ENCODE measurements around the gene SOX8.

The SOX8 gene

GRCh38 chr16:973366-973765 lies 8.2 kb upstream of the SOX8 start:
- peaks cover 5% of the 10 kb centered on the region; the same call in 1 of the 2 replicates for H3K9me3 ChIP-seq (ENCODE audit: control insufficient read depth, insufficient read depth, low read depth, low read length)
- no peaks in the 10 kb centered on the region for H3K36me3 ChIP-seq (ENCODE audit: control insufficient read depth, insufficient read depth, low read length)
- H3K27ac ChIP-seq (ENCODE audit: low read depth, low read length) = no peak overlapping the region
- peaks cover 19% of the 10 kb centered on the region for H3K4me1 ChIP-seq (ENCODE audit: control insufficient read depth, insufficient read depth, low read length)
- no peak overlapping the region for H3K9ac ChIP-seq (ENCODE audit: low read length)
- H3K4me3 ChIP-seq (ENCODE audit: low read depth, low read length) = no peak overlapping the region
- H3K27me3 ChIP-seq (ENCODE audit: control insufficient read depth, insufficient read depth, low read length) = peaks cover 17% of the 10 kb centered on the region

- H3K27ac ChIP-seq (ENCODE audit: low read depth, low read length) = no peak overlapping the region
- peaks cover 17% of the 10 kb centered on the region for H3K4me1 ChIP-seq (ENCODE audit: control insufficient read depth, insufficient read depth, low read length)
- H3K9ac ChIP-seq (ENCODE audit: low read length) = no peak overlapping the region
- H3K36me3 ChIP-seq (ENCODE audit: control insufficient read depth, insufficient read depth, low read length) = no peaks in the 10 kb centered on the region
- H3K9me3 ChIP-seq (ENCODE audit: control insufficient read depth, insufficient read depth, low read depth, low read length) = peaks cover 5% of the 10 kb centered on the region; the same call in 1 of the 2 replicates
- H3K4me3 ChIP-seq (ENCODE audit: low read depth, low read length) = no peak overlapping the region
- peaks cover 24% of the 10 kb centered on the region for H3K27me3 ChIP-seq (ENCODE audit: control insufficient read depth, insufficient read depth, low read length)
Observed at GRCh38 chr16:974001-974601, 7.5 kb upstream of the SOX8 start.

DNA sequence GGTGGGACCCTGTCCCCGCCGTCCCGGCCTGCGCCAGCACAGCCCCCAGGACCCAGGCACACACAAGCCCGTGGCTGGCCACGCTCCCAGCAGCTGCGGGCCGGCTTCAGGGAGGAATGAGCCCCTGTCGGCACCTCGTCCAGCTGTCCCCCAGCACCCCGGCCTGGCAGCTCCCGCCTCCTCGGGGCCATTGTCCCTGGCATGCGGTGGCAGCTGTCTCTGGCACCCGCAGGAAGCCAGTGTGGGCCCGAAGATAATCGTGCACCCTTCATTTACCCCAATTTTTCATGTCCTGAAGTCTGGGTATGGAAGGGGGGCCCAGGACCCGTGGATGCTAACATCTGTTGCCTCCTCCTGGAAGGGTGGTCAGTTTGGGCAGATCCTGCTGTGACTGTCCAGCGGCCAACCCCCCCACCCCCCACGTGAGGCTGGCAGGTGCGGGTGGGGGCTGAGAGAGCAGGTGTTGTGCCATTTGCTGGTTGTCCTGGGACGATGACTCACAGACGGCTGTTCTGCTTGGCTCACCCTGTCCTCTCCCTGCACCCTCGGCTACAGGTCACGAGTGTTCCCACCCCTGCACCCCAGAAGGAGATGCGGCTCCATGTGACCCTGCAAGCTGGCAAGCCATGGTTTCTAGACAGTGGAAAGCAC lies 6.8 kb upstream of the SOX8 start:
- Histone ChIP-seq H3K9me3 (ENCODE audit: control insufficient read depth, insufficient read depth, low read depth, low read length) (peaks cover 5% of the 10 kb centered on the region; the same call in 1 of the 2 replicates), H3K27ac (ENCODE audit: low read depth, low read length) (no peak overlapping the region), H3K27me3 (ENCODE audit: control insufficient read depth, insufficient read depth, low read length) (peaks cover 30% of the 10 kb centered on the region), H3K36me3 (ENCODE audit: control insufficient read depth, insufficient read depth, low read length) (no peaks in the 10 kb centered on the region), H3K4me1 (ENCODE audit: control insufficient read depth, insufficient read depth, low read length) (peaks cover 12% of the 10 kb centered on the region), H3K9ac (ENCODE audit: low read length) (no peak overlapping the region), H3K4me3 (ENCODE audit: low read depth, low read length) (no peak overlapping the region)

DNA sequence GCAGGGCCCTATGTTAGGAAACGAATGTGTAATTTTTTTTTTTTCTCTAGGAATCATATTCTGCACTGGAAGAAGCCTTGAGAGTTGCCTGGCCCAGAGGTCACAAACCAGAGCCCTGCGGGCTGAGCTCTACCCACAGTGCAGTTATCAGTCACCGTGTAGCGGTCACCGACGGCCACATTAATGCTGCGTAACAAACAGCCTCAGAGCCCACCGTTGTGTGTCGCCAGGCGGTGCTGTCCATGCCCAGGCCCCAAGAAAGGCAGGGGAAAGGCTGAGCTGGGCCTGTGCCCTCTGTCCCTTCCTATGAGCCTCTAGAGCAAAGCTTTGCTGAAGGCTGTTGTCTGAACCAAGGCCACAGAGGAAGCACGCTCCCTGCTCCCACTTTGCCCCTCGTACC lies 6.3 kb upstream of the SOX8 start:
- Histone ChIP-seq H3K27ac (ENCODE audit: low read depth, low read length) (no peak overlapping the region), H3K4me1 (ENCODE audit: control insufficient read depth, insufficient read depth, low read length) (peaks cover 10% of the 10 kb centered on the region; the same call in 1 of the 2 replicates), H3K9ac (ENCODE audit: low read length) (no peak overlapping the region), H3K9me3 (ENCODE audit: control insufficient read depth, insufficient read depth, low read depth, low read length) (peaks cover 5% of the 10 kb centered on the region; the same call in 1 of the 2 replicates), H3K36me3 (ENCODE audit: control insufficient read depth, insufficient read depth, low read length) (no peaks in the 10 kb centered on the region), H3K27me3 (ENCODE audit: control insufficient read depth, insufficient read depth, low read length) (peaks cover 36% of the 10 kb centered on the region), H3K4me3 (ENCODE audit: low read depth, low read length) (no peak overlapping the region)

GRCh38 chr16:976389-976931 lies 5.1 kb upstream of the SOX8 start:
- Histone ChIP-seq H3K27ac (ENCODE audit: low read depth, low read length) (no peak overlapping the region), H3K27me3 (ENCODE audit: control insufficient read depth, insufficient read depth, low read length) (peaks cover 40% of the 10 kb centered on the region), H3K9ac (ENCODE audit: low read length) (no peak overlapping the region), H3K36me3 (ENCODE audit: control insufficient read depth, insufficient read depth, low read length) (no peaks in the 10 kb centered on the region), H3K9me3 (ENCODE audit: control insufficient read depth, insufficient read depth, low read depth, low read length) (peaks cover 5% of the 10 kb centered on the region; the same call in 1 of the 2 replicates), H3K4me3 (ENCODE audit: low read depth, low read length) (no peak overlapping the region), H3K4me1 (ENCODE audit: control insufficient read depth, insufficient read depth, low read length) (peaks cover 6% of the 10 kb centered on the region; the same call in 1 of the 2 replicates)

DNA sequence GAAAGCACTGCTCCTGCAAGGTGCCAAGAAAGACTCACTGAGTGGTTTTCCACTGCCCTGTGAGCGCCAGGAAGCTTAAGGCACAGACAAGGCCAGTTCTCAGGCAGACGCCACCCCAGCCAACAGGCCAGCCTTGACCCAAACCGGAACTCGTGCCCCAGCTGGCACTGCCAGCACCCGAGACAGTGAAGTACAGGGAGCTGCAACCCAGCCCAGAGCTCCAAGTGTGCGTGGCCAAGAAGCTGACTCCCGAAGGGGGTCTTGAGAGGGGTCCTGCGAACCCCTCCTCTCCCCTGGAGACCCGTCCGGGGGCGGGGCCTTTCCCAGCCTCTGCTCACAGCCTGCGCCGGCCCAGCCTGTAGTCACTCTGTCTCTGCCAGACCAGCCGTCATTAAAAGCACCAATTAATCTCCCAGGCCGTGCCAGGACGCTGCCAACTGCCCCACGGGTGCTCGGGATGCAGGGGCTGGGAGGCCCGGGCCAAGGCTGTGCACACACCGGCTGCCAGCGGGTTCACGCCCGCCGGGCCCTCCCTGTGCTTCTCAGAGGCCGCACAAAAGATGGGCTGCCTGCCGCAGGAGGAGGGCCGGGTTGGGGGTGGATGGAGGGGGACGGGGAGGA lies 4.4 kb upstream of the SOX8 start:
- Histone ChIP-seq H3K36me3 (ENCODE audit: control insufficient read depth, insufficient read depth, low read length) (no peaks in the 10 kb centered on the region), H3K4me3 (ENCODE audit: low read depth, low read length) (no peak overlapping the region), H3K4me1 (ENCODE audit: control insufficient read depth, insufficient read depth, low read length) (peaks cover 5% of the 10 kb centered on the region; the same call in 1 of the 2 replicates), H3K9ac (ENCODE audit: low read length) (no peak overlapping the region), H3K9me3 (ENCODE audit: control insufficient read depth, insufficient read depth, low read depth, low read length) (peaks cover 5% of the 10 kb centered on the region; the same call in 1 of the 2 replicates), H3K27me3 (ENCODE audit: control insufficient read depth, insufficient read depth, low read length) (peaks cover 37% of the 10 kb centered on the region), H3K27ac (ENCODE audit: low read depth, low read length) (no peak overlapping the region)

DNA sequence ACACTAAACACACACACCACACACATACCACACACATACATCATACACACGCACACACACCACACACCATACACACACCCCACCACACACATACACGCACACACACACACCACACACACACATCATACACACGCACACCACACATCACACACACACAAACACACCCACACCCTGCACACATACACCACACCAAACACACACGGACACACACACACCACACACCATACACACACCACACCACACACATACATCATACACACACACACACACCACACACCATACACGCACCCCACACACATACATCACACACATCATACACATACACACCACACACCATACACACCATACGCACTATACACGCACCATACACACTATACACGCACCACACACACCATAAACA lies 3.7 kb upstream of the SOX8 start:
- Histone ChIP-seq H3K36me3 (ENCODE audit: control insufficient read depth, insufficient read depth, low read length) (no peaks in the 10 kb centered on the region), H3K9ac (ENCODE audit: low read length) (no peak overlapping the region), H3K4me1 (ENCODE audit: control insufficient read depth, insufficient read depth, low read length) (peaks cover 5% of the 10 kb centered on the region; the same call in 1 of the 2 replicates), H3K9me3 (ENCODE audit: control insufficient read depth, insufficient read depth, low read depth, low read length) (peaks cover 5% of the 10 kb centered on the region; the same call in 1 of the 2 replicates), H3K27me3 (ENCODE audit: control insufficient read depth, insufficient read depth, low read length) (peaks cover 44% of the 10 kb centered on the region), H3K4me3 (ENCODE audit: low read depth, low read length) (no peak overlapping the region), H3K27ac (ENCODE audit: low read depth, low read length) (no peak overlapping the region)

DNA sequence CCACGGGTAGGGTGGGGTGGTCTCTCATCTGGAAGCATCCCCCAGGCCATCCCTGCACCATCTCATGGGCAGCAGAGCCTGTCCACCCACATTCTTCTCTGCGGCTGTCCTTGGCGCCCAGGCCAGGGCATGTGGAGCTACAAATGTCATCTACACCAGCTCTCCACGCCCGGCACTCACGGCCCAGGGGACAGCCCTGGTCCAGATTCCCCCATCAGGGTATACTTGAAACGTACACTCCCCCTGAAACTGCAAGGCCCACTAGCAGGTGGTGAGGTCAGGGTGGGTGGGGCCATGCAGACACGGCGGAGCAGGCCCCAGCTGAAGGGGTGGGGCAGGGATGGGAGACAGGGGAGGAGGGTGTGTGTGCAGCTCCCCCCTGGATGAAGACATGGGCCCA lies 3.2 kb upstream of the SOX8 start:
- Histone ChIP-seq H3K4me1 (ENCODE audit: control insufficient read depth, insufficient read depth, low read length) (peaks cover 9% of the 10 kb centered on the region; the same call in 1 of the 2 replicates), H3K27ac (ENCODE audit: low read depth, low read length) (no peak overlapping the region), H3K4me3 (ENCODE audit: low read depth, low read length) (no peak overlapping the region), H3K9ac (ENCODE audit: low read length) (no peak overlapping the region), H3K36me3 (ENCODE audit: control insufficient read depth, insufficient read depth, low read length) (no peaks in the 10 kb centered on the region), H3K9me3 (ENCODE audit: control insufficient read depth, insufficient read depth, low read depth, low read length) (peaks cover 5% of the 10 kb centered on the region; the same call in 1 of the 2 replicates), H3K27me3 (ENCODE audit: control insufficient read depth, insufficient read depth, low read length) (peaks cover 49% of the 10 kb centered on the region)

- peaks cover 56% of the 10 kb centered on the region for H3K27me3 ChIP-seq (ENCODE audit: control insufficient read depth, insufficient read depth, low read length)
- H3K27ac ChIP-seq (ENCODE audit: low read depth, low read length) = no peak overlapping the region
- no peak overlapping the region for H3K9ac ChIP-seq (ENCODE audit: low read length)
- peaks cover 5% of the 10 kb centered on the region; the same call in 1 of the 2 replicates for H3K9me3 ChIP-seq (ENCODE audit: control insufficient read depth, insufficient read depth, low read depth, low read length)
- no peak overlapping the region for H3K4me3 ChIP-seq (ENCODE audit: low read depth, low read length)
- no peaks in the 10 kb centered on the region for H3K36me3 ChIP-seq (ENCODE audit: control insufficient read depth, insufficient read depth, low read length)
- peaks cover 9% of the 10 kb centered on the region; the same call in 1 of the 2 replicates for H3K4me1 ChIP-seq (ENCODE audit: control insufficient read depth, insufficient read depth, low read length)
Observed at GRCh38 chr16:979147-979546, 2.4 kb upstream of the SOX8 start.

DNA sequence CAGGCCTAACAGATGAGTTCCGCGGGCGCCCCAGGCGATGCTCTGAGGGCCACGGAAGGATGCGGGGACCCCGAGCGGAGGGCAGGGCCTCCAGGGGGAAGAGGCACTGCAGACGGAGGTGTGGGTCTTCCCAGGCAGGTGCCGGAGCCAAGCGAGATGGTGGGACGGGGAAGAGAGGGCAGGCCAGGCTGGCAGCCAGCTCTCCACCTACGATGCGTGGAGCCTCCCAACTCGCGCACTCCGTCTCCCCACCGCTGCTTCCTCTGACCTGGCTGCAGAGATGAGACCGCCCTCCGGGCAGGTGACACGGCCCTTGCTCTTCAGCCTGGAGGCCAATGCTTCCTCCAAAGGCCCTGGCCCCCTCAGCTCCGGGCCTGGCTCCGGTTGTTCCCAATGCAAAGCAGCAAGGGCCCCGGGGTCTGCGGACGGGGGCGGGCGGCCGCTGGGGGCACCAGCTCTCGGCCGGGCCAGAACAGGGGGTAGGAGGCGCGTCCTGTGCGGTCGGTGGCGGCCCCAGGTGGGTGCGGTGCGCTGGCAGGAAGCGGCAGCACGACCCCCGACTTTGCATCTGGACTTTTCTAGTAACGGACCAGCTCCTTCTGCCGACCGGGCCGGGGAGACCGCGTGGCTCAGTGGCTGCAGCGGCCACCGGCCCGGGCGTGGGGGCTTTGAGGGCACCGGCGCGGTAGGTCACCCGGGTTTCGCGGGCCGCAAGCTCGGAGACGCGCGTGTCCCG lies 1.5 kb upstream of the SOX8 start:
- no peak overlapping the region for H3K9ac ChIP-seq (ENCODE audit: low read length)
- peaks cover 9% of the 10 kb centered on the region; the same call in 1 of the 2 replicates for H3K4me1 ChIP-seq (ENCODE audit: control insufficient read depth, insufficient read depth, low read length)
- H3K9me3 ChIP-seq (ENCODE audit: control insufficient read depth, insufficient read depth, low read depth, low read length) = peaks cover 5% of the 10 kb centered on the region; the same call in 1 of the 2 replicates
- H3K27me3 ChIP-seq (ENCODE audit: control insufficient read depth, insufficient read depth, low read length) = peaks cover 57% of the 10 kb centered on the region
- H3K27ac ChIP-seq (ENCODE audit: low read depth, low read length) = no peak overlapping the region
- H3K4me3 ChIP-seq (ENCODE audit: low read depth, low read length) = peak overlapping the region; percentile 78
- H3K36me3 ChIP-seq (ENCODE audit: control insufficient read depth, insufficient read depth, low read length) = no peaks in the 10 kb centered on the region; the same call in 1 of the 2 replicates
